Measurements from ENCODE around the gene TANK. TPM values are rescaled to one million over a fixed set of nuclear protein-coding genes. Genes with fewer than 3 reads are reported as not detected.
"Not testable (repeated sequence)": the region's sequence is repeated elsewhere in the genome, so short reads cannot be mapped to it uniquely, and the experiment has no call there.

The TANK gene
- total RNA-seq, 2 experiments from 2014 or later, result 43.4 to 64.9 TPM

DNA sequence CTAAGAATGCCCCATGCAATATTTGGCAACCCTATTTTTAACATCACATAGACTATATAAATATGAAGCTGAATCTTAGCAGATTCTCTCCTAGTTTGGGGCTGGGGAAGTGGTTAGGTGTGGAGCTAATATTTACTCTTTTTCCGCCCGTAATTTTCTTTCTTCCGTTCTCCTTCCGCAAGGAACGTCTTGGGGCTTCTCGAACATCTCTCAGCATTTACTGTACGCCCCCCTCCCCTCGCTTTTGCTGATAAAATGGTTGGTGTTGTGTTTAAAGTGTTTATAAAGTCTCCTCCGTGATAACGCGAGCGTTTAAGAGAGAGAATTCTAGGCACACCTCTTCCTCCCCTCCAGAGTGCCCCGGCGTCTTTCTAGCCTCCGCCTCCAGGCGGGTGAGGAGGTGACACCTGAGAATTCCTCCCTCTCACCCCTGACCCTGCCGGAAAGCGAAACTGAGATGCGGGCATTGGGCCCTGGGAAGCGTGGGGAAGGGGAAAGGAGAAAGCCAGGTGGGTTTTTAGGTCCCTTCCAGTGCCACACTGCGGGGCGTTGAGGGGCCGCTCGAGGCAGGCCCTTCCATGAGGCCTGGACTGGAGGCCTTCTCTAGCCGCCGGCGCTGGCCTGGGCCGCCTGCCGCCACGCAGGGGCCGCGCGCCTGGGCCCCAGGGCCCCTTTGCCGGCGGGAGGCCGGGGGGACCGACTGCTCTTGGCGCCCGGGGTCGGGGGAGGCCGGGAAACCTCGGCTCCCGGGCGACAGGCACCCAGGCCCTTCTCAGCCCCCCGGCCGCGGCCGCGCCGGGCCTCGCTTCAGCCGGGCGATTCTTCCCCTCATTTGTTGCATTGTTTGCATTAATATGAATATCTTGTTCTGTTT lies 84.4 kb downstream of the TANK start:
- ChIA-PET POLR2A (interaction anchor here (0.9 to 6.5 kb wide), 9 partner anchors 7 to 91 kb away, joined by 3 to 76 read pairs (median 5); partner anchors contain the start of gene PSMD14), CTCF (ENCODE audit: unreplicated experiment) (interaction anchor here (1.4 to 1.9 kb wide), 2 partner anchors 9 to 20 kb away, joined by 3 to 4 read pairs; no protein-coding TSS in a partner anchor)
- not testable (repeated sequence) for H4K20me1 ChIP-seq (ENCODE audit: insufficient read depth, low read length); H3K9me3 ChIP-seq (ENCODE audit: low read length); BruUV-seq (replicated peaks); H3K36me3 ChIP-seq (ENCODE audit: insufficient read depth, low read length); H3K9me2 ChIP-seq (ENCODE audit: insufficient read depth, low read length)
- peaks cover 47% of the 10 kb centered on the region for H3K4me1 ChIP-seq (ENCODE audit: insufficient read depth, low read length, poor library complexity, severe bottlenecking)
- DNase-seq (ENCODE audit: low spot score), result peak; percentile 86
- H3K4me3 ChIP-seq (ENCODE audit: low read depth, low read length, poor library complexity, severe bottlenecking), result peak overlapping the region; percentile 73
- intact Hi-C loops (cut with micrococcal nuclease; ENCODE audit: unreplicated experiment), result loop anchor here (2.0 to 10.0 kb wide), 3 partner anchors 64 to 840 kb away; partner anchors contain the start of genes PSMD14 and TANK
- peaks cover 16% of the 10 kb centered on the region; the same call in 1 of the 2 replicates for H3K79me2 ChIP-seq (ENCODE audit: insufficient read depth, low read depth, low read length)
- peak overlapping the region; percentile 65 for H3K27ac ChIP-seq (ENCODE audit: low read depth, low read length, poor library complexity, severe bottlenecking)
- peak overlapping the region; percentile 85 for H3K4me2 ChIP-seq (ENCODE audit: low read length)
- H2AFZ ChIP-seq (ENCODE audit: low read length), result peak overlapping the region; percentile 83; the same call in 1 of the 2 replicates

DNA sequence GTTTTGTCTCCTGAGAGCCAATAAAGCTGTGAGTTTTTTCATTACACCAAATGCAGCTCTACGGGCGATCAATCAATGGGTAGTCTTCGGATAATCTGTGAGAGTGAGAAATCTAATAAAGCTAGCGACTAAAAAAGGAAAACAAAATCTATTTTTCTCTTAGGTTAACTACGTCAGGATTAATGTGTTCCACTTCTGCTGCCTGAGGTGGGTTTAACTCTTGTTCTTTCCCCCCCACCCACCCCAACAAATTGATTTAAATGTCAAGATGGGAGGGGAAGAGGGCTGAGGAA lies 85.0 kb downstream of the TANK start:
- Histone ChIP-seq H3K4me3 (ENCODE audit: low read depth, low read length, poor library complexity, severe bottlenecking) (peak overlapping the region; percentile 73), H4K20me1 (ENCODE audit: insufficient read depth, low read length) (no peaks in the 10 kb centered on the region), H3K9me3 (ENCODE audit: low read length) (no peaks in the 10 kb centered on the region), H3K9me2 (ENCODE audit: insufficient read depth, low read length) (no peaks in the 10 kb centered on the region), H3K79me2 (ENCODE audit: insufficient read depth, low read depth, low read length) (peaks cover 16% of the 10 kb centered on the region; the same call in 1 of the 2 replicates), H3K36me3 (ENCODE audit: insufficient read depth, low read length) (no peaks in the 10 kb centered on the region; the same call in 1 of the 2 replicates), H3K27ac (ENCODE audit: low read depth, low read length, poor library complexity, severe bottlenecking) (peak overlapping the region; percentile 65), H2AFZ (ENCODE audit: low read length) (peak overlapping the region; percentile 83; the same call in 1 of the 2 replicates), H3K4me1 (ENCODE audit: insufficient read depth, low read length, poor library complexity, severe bottlenecking) (peaks cover 42% of the 10 kb centered on the region), H3K4me2 (ENCODE audit: low read length) (peak overlapping the region; percentile 85)
- DNase-seq (ENCODE audit: low spot score), result no peak
- BruUV-seq (replicated peaks), result no TSS peak
- intact Hi-C loops (cut with micrococcal nuclease; ENCODE audit: unreplicated experiment), result loop anchor here (2.0 to 10.0 kb wide), 3 partner anchors 64 to 840 kb away; partner anchors contain the start of genes PSMD14 and TANK
- ChIA-PET POLR2A (interaction anchor here (0.6 to 6.5 kb wide), 9 partner anchors 8 to 144 kb away, joined by 3 to 76 read pairs (median 3); no protein-coding TSS in a partner anchor), CTCF (ENCODE audit: unreplicated experiment) (interaction anchor here (1.9 kb wide), 1 partner anchor 21 kb away, joined by 4 read pairs; no protein-coding TSS in a partner anchor)
- no peak for TF ChIP-seq EZH2phosphoT487 (IDR thresholded peaks at IDR 0.05; ENCODE audit: borderline replicate concordance, low read depth, low read length)

DNA sequence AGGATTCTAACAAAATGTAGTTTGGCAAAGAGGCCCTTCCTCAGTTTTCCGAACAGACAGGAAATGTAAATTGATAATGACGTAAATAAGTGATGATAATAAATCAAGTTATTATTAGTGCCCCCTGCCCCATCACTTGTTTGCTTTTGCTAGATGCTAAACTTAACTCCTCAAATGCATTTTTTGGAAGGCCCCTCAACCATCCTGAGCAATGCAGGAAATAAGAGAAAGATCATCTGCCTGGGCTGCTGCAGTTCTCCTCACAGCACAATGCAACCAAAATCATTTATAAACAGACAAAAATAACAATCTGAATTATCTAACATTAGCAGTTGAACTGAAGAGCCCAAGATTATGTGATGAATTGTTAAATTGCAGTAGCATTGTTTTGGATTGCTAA lies 85.4 kb downstream of the TANK start:
- intact Hi-C loops (cut with micrococcal nuclease; ENCODE audit: unreplicated experiment), result loop anchor here (2.0 to 10.0 kb wide), 3 partner anchors 63 to 841 kb away; partner anchors contain the start of genes PSMD14 and TANK
- TF ChIP-seq, protein P1, sequence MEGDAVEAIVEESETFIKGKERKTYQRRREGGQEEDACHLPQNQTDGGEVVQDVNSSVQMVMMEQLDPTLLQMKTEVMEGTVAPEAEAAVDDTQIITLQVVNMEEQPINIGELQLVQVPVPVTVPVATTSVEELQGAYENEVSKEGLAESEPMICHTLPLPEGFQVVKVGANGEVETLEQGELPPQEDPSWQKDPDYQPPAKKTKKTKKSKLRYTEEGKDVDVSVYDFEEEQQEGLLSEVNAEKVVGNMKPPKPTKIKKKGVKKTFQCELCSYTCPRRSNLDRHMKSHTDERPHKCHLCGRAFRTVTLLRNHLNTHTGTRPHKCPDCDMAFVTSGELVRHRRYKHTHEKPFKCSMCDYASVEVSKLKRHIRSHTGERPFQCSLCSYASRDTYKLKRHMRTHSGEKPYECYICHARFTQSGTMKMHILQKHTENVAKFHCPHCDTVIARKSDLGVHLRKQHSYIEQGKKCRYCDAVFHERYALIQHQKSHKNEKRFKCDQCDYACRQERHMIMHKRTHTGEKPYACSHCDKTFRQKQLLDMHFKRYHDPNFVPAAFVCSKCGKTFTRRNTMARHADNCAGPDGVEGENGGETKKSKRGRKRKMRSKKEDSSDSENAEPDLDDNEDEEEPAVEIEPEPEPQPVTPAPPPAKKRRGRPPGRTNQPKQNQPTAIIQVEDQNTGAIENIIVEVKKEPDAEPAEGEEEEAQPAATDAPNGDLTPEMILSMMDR (conservative IDR thresholded peaks at IDR 0.05; ENCODE audit: low read length), result no peak
- no peak for TF ChIP-seq EZH2phosphoT487 (IDR thresholded peaks at IDR 0.05; ENCODE audit: borderline replicate concordance, low read depth, low read length)
- POLR2A ChIA-PET, result interaction anchor here (0.6 to 6.5 kb wide), 13 partner anchors 8 to 156 kb away, joined by 3 to 76 read pairs (median 5); partner anchors contain the start of gene PSMD14
- peaks cover 41% of the 10 kb centered on the region for H3K4me1 ChIP-seq (ENCODE audit: insufficient read depth, low read length, poor library complexity, severe bottlenecking)
- no peaks in the 10 kb centered on the region for H3K9me3 ChIP-seq (ENCODE audit: low read length)
- H3K36me3 ChIP-seq (ENCODE audit: insufficient read depth, low read length), result no peaks in the 10 kb centered on the region; the same call in 1 of the 2 replicates
- H4K20me1 ChIP-seq (ENCODE audit: insufficient read depth, low read length), result no peaks in the 10 kb centered on the region
- H3K79me2 ChIP-seq (ENCODE audit: insufficient read depth, low read depth, low read length), result peaks cover 16% of the 10 kb centered on the region; the same call in 1 of the 2 replicates
- H2AFZ ChIP-seq (ENCODE audit: low read length), result no peak overlapping the region
- CTCF ChIA-PET (ENCODE audit: unreplicated experiment), result interaction anchor here (1.9 kb wide), 1 partner anchor 21 kb away, joined by 4 read pairs; no protein-coding TSS in a partner anchor
- H3K9me2 ChIP-seq (ENCODE audit: insufficient read depth, low read length), result no peaks in the 10 kb centered on the region
- no peak for DNase-seq (ENCODE audit: low spot score)
- peak overlapping the region; percentile 65 for H3K27ac ChIP-seq (ENCODE audit: low read depth, low read length, poor library complexity, severe bottlenecking)
- peak overlapping the region; percentile 73 for H3K4me3 ChIP-seq (ENCODE audit: low read depth, low read length, poor library complexity, severe bottlenecking)
- H3K4me2 ChIP-seq (ENCODE audit: low read length), result peak overlapping the region; percentile 85
- BruUV-seq (replicated peaks), result TSS peak; percentile 63

All from OCI-LY7 (cell line).